Measurements from ENCODE around the gene OR2Z1.
"Not testable (repeated sequence)": the region's sequence is repeated elsewhere in the genome, so short reads cannot be mapped to it uniquely, and the experiment has no call there.

- TF ChIP-seq EZH2 (IDR thresholded peaks at IDR 0.05); POLR2AphosphoS5 (IDR thresholded peaks at IDR 0.05; ENCODE audit: borderline replicate concordance, low read depth, low read length); FOXP2 (optimal IDR thresholded peaks at IDR 0.05; ENCODE audit: control extremely low read depth, extremely low read length, insufficient read depth): not testable (repeated sequence)
Measured at GRCh38 chr19:8767257-8767656, 45.8 kb downstream of the OR2Z1 start.
